ENCODE results near the gene TADA2B.
"Not testable (repeated sequence)": the region's sequence is repeated elsewhere in the genome, so short reads cannot be mapped to it uniquely, and the experiment has no call there.

Gene TADA2B

DNA sequence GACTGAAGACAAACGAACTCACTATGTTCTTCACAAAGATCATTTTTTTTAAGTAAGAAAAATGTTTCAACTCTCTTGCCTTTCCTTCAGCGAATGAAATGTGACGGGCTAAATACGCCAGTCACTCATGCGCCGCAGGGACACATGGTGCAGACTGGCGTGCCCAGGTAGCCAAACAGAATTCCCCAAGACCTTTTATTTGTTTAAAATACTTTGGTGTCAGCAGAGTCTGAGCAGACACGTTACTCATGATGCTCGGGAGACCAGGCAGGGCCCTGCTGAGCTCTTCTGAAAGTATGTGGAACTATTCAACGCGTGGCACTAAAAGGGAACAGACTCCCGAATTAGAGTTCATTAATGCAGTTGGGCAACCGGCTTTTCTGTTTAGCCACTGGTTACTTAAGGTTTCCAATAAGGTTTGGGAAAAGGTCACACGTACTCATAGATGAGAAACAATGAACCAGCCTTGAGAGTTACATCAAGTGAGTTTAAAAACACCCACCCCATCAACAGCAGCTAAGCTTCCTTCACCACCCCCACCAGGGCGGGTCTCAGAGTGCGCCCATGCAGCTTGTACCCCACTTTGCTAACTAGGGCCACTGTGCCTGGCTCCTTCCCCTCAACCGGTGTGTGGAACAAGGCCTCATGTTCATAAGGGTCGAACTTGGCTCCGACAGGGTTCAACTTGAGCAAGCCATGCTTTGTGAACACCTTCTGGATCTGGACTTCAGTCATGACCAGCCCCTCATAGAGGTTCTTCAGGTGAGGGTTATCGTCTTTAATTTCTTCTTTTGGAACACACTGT lies 17.4 kb downstream of the TADA2B start:
- no peak for DNase-seq (ENCODE audit: low spot score)

DNA sequence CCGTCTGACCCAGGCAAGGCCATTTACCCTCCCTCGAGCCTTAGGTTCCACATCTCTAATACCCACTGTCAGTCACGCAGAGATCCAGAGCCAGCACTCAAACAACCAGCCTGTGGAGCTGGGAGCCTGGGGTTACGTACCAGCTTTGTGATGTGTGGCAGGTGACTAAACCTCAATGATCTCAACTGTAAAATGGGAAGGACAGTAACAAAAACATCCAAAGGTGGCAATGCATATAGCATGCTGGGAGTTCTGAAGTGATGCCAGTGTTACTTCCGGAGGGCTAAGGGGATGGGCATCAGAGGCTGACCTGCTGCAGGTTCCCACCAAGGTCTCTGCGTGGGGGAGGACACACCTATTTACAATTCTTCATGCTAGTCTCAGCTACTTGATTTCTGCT lies 18.6 kb downstream of the TADA2B start:
- no peak for DNase-seq (ENCODE audit: low spot score)

DNA sequence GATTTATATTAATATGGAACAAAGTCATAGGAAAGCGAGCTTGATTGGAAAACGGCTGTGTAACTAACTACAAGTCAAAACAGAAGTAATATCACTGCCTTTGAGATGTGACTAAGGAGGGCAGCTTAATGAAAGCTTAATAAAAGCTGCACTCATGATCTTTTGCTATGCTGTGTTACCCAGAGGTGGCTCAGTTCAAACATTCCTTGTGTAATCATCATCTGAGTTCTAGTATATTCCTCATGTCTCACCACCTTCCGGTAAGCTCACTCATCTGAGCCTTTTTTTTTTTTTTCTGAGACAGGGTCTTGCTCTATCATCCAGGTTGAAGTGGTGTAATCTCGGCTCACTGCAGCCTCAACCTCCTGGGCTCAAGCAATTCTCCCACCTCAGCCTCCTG lies 19.6 kb downstream of the TADA2B start:
- DNase-seq (ENCODE audit: low spot score) = no peak

DNA sequence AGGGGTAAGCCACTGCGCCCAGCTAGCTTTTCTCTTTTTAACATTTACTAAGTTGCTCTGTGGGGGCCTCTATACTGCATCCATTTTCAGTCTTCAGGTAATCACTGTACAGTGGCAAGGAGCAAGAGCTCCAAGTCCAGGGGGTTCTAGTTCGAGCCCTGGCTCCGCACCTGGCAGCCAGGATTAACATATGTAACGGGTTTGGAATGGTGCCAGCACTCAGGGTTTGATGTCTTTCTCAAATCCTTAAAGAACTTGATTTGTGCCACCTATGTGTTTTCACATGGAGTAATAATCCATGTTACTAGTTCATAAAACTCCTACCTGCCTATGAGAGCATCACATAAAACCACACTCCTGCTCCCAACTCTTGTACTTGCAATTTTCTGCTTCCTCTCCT lies 20.2 kb downstream of the TADA2B start:
- no peak for DNase-seq (ENCODE audit: low spot score)

DNA sequence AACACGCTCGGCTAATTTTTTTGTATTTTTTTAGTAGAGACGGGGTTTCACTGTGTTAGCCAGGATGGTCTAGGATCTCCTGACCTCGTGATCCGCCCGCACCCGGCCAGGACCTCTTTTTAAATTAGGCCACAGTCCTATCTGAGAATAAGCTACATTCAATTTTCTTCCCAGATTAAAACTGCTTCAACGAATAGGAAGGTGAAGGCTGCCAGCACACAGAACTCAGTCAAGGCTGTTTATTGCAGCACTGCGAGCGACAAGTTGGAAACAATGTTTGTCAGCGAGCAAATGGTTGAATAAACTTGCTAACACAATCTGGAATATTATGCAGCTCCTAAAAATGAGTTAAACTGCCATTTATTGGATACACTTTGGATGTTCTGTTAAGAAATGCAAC lies 22.8 kb downstream of the TADA2B start:
- no peak for DNase-seq (ENCODE audit: low spot score)

DNA sequence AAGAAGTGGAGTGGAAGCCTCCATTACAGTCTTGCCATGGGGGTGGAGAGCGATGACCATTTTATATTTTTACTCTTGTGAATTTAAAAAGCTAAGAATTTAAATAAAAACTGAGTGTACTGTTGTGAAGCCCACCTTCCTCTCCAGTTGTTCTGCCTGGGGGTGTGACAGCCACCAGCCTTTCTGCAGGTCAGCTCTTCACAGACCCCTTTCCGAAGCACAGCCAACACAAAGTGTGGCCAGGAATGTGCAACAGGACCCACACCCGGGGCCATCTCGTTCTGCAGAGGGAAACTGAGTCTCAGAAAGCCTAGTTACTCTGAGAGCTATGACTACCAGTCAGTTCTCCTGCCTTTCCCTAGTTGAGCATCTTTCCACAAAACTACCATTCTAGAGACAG lies 23.3 kb downstream of the TADA2B start:
- DNase-seq (ENCODE audit: low spot score) = no peak

DNA sequence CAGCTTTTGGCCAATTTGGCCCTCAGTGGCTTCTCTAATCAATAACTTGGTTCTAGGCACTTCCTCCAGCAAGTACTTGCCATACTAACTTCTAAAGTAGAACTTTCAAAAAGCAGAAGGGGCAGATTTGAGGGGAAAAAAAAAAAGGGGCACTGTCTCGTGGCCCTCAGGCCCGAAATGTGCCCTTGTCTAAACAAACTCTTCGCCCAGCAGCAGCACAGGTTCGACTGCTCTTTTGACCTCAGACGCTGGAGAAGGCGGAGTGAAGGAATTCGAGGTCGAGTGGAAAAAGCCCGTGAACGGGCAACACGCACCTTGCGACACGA lies 23.9 kb downstream of the TADA2B start:
- DNase-seq (ENCODE audit: low spot score) = no peak

DNA sequence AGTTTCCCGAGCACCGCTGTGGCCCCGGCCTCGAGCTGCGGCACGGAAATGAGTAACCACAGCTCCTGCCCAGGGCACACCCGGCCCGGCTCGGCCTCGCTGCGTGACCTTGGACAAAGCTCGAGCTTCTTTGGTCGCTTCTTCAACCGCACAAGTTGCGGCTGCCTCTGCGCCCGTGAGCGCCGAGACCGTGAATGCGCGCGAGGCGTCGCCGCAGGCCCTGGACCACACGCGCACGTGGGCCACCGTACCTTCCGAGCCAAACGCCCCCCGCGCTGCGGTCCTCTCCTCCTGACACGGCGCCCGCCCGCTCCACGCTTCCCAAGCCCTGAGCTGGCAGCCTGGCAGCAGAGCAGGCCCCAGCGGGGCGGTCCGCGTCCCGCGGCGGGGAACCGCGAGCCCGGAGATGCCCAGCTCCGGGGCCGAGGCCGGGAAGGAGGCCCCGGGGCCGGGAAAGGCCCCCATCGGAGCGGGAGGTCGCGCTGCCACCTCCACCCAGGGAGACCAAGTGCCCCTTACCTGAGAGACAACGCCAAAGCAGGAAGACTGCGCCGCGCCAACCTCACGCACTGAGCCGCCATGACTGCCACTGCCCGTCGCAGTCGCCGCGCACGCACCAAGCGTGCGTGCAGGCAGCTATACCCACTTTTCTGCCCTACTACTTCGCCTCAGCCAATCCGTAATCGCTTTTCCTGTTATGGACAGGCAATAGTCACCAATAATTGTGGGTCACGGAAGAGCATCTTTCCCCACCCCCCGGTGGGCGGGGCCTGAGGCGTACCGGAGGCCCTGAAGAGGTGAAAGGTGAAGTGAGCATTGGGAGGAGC lies 24.5 kb downstream of the TADA2B start, which contains the start of gene GRPEL1:
Gene GRPEL1 (minus strand): TSS at position 613 of the 827 bp plus-strand sequence. CDS start 32 bp downstream, at position 581.
- DNase-seq (ENCODE audit: low spot score) = peak; percentile 97

DNA sequence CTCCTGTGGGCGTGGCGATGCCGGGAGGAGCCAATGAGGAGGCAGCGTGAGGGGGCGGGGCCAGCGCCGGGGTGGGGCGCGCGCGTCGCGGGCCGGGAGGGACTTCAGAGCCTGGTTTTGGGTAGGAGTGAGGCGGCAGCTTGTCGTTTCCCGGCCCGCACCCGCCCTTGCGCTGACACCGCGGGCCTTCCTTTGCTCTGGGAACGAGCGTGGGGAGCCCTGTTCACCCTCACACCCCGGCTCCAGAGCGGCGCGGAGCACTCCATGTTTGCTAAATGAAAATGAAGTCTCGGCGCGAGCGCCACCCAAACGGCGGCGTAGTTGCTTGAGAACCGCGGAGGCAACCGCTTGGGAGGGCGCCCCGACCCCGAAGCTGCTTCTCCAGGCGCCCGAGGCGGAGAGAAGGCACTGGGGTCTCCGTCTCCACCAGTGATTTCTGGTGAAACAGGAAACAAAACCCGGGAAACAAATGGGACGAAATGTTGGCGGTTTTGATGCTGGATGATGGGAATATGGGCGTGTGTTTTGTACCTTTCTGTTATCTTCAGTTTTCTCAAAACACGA lies 25.2 kb downstream of the TADA2B start:
- DNase-seq (ENCODE audit: low spot score) = no peak

DNA sequence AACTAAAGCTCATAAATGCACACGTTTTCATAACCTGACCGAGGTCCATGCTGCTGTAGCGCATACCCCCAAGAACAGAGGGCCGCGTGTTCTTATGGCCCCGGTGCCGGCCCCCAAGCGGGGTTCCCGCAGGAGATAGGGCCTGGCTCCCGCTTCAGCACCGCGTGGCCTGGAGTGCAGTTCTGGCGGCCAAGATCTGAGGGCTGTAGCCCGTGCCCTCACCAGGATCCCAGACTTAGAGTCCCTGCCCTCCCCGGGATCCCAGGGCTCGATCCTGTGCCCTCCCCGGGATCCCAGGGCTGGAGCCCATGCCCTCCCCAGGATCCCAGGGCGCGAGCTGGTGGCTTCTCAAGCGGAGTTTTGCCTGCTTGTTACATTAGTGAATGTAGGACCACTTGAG lies 25.7 kb downstream of the TADA2B start:
- no peak for DNase-seq (ENCODE audit: low spot score)

DNA sequence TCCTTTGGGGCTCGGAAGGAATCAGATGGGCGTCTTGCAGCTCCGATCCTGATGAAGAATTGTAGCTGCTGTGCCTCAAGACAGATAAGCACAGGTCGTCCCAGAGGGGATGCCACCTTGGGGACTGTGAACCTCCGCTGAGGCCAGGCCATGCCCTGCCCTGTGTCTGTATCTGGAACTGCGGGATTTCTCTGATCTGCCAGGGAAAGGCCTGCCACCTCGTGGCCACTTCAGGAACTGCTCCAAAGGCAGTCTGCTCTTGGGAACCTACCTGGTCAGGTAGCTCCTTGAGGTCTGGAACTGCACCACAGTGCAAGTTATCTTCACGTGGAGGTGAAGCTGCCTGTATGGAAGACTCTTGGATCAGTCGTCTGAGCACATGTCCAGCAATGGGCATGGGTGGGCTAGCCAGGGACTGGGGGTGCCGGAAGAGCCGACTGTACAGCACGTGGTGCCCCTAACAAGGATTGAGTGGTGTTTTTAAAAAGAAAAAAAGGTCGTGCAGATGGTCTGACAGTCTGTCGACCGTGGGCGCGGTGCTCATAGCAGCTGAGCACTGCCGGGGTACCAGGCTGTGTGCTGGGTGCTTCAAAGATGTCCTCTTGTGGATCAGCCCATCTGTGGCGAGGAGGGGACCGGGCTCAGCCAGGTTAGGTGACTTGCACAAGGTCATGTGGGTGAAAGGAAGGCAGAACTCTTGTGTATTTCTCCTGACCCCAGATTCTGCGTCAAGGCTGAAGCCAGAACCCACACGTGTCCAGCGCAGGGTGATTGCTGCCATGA lies 27.7 kb downstream of the TADA2B start:
- peak; percentile 73 for DNase-seq (ENCODE audit: low spot score)

DNA sequence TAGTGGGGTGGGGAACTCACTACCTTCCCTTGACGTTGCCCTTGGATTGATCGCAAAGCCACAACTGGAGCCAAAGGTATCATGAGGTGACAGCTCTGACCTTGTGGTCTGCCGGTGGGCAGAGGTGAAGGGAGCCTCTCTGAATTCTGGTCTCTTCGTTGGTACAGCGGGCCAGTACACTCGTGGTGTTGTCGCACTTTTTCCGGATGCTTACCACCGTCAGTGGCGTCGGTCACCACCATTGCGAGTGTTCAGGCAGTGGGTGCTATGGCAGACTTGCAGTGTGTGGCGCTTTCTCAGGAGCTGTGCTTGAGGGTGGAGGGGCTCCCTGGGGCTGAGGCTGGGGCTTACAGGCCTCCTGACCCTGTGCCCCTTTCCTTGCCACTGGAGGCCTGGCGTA lies 29.9 kb downstream of the TADA2B start:
- no peak for DNase-seq (ENCODE audit: low spot score)

DNA sequence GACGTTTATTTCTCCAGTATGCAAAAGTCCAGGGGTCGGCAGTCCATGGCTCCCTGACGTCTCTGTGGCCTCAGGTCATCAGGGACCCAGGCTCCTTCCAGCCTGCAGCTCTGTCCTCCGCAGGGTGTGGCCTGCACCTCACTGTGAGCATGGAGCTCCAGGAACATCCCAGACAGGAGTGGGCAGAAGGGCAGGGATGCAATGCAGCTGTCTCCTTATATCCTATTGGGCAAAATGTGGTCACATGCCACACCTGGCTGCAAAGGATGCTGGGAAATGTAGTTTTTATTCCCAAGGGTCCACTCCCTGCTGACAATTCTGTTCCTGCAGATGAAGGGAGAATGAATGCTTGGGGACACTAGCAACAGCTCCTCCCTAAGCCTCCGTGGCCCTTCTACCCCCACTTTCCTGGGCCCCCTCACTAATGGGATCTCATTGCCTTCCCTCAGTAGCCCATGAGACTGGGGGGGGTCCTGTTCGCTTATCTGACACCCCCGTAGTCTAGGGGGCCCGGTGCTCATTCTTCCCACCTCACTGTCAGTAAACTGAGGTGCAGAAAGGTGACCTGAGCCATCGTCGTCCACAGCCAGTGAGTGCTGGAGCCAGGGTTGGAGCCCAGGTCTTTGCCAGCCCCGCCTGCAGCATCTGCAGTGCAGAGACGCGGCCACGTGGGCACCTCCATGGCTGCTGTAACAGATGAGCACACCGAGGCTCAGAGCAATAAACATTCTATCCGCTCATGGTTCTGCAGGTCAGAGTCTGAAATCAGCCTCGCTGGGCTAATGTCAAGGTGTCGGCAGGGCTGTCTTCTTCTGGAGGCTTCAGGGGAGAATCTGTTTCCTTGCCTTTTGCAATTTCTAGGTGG lies 30.6 kb downstream of the TADA2B start:
- peak; percentile 54 for DNase-seq (ENCODE audit: low spot score)

DNA sequence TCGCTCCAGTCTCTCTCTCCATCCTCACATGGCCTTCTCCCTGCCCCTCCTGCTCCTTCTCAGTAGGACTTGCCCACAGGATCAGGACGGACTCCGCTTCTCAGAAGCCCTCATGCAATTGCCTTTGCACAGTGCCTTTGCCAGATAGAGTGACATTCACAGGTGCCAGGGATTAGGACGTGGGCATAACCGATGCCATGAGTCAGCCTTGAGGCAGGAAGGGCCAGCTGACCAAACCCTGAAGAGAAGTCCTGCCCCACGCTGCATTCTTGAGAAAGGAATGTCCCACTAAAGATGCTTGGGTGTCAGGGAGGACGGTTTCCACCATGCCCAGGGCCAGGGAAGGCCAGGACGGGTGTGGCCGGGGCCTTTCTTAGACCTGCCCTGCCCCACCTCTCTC lies 31.3 kb downstream of the TADA2B start:
- no peak for DNase-seq (ENCODE audit: low spot score)

DNA sequence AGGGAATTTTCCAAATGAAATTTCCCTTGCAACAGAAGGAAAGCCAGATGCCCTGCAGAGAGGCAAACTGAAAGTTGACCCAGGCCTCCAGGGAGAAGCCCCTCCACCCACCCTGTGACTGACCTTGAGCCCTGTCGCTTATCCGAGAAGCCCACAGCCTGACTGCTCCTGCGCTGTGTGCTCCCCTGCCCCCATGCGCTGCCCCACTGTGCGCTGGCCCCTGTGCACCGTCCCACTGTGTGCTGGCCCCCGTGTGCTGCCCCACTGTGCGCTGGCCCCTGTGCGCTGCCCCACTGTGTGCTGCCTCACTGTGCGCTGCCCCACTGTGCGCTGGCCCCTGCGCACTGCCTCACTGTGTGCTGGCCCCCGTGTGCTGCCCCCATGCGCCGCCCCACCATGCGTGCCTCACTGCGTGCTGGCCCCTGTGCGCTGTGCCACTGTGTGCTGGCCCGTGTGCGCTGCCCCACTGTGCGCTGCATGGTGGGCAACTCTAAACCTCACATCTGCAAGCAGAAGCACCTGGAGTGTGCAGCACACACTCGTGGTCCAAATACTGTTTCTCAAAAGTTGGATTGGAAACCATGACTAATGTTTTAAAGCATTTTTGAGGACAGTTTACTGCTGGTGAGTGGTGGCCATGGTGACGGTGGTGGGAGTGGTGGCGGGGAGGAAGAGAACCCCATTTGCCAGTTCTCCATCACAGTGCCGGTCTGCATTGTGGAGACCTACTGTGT lies 33.0 kb downstream of the TADA2B start:
- DNase-seq (ENCODE audit: low spot score) = no peak

DNA sequence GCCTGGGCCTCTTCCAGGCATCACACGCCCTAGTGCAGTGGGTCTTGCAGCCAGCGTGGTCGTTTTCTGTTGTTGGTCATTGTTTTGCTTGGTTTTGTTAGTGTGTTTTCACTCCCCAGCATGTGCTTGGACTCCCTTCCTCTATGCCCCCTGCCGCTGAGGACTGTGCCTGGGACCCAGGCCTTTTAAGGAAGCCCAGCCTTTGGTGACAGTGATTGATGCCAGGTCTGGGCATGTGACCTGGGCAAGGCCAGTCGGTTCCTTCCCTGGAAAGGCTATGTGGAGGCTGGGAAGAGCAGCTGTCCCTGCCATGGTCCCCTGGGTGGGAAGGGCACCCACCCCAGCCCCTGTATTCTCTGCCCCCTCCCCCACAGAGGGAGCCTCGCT lies 33.5 kb downstream of the TADA2B start:
- DNase-seq (ENCODE audit: low spot score) = no peak

DNA sequence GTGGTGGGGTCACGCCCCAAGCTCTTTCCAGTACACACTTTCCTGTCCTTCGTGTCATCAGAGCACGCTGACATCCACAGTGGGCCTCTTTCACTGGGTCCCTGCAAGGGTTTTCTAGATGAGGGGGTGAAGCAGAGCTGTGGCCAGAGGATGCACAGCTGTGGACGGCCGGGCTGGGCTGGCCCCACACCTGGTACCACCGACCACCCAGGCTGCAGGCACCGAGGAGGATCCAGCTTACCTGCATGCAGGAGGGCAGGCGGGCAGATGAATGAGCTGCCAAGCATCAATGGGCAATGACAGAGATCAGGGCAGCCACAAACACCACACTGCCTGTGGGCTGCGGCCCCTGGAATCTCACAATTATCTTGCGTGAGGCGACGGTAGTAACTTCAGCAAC lies 34.2 kb downstream of the TADA2B start:
- no peak for DNase-seq (ENCODE audit: low spot score)

DNA sequence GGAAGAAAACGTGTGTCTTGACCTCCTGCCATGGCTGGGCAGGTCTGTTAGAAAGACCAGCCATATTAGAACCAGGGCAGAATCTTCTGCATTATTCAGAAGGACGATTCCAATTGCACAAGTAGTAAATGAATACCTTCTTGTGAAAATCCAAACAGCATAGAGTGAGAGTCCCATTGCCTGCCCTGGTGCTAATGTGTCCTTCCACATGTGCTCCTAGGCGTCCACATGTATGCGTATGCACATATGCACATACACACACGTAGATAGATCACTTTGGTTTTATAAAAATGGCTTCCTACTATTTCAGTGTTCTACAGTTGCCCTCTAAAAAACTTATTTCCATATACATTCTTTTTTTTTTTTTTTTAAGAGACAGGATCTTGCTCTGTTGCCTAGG lies 34.9 kb downstream of the TADA2B start:
- no peak for DNase-seq (ENCODE audit: low spot score)

DNA sequence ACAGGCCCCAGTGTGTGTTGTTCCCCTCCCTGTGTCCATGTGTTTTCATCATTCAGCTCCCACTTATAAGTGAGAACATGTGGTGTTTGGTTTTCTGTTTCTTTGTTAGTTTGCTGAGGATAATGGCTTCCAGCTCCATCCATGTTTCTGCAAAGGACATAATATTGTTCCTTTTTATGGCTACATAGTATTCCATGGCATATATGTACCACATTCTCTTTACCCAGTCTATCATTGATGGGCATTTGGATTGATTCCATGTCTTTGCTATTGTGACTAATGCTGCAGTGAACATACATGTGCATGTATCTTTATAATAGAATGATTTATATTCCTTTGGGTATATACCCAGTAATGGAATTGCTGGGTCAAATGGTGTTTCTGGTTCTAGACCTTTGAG lies 36.3 kb downstream of the TADA2B start:
- not testable (repeated sequence) for DNase-seq (ENCODE audit: low spot score)

DNA sequence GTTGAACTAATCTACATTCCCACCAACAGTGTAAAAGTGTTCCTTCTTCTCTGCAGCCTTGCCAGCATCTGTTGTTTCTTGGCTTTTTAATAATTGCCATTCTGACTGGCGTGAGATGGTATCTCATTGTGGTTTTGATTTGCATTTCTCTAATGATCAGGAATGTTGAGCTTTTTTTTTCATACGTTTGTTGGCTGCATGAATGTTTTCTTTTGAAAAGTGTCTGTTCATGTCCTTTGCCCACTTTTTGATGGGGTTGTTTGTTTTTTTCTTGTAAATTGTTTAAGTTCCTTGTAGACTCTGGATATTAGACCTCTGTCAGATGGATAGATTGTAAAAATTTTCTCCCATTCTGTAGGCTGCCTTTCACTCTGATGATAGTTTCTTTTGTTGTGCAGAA lies 36.7 kb downstream of the TADA2B start:
- DNase-seq (ENCODE audit: low spot score) = not testable (repeated sequence)
